Astrocyte (in vitro differentiated cells and primary cell): ENCODE measurements around the gene LRRC18.

Source experiments
- CTCF ChIP-seq: IDR thresholded peaks from 2 replicates; pipeline ENCODE4 v1.5.1; 2011; ENCODE audit warnings: low read depth, mild to moderate bottlenecking, inconsistent platforms, low read length, moderate library complexity; ENCODE audit not compliant: insufficient read depth
- EZH2 ChIP-seq: IDR thresholded peaks from 2 replicates; pipeline ENCODE4 v1.6.1; 2012; ENCODE audit warnings: mild to moderate bottlenecking, low read length, inconsistent platforms; ENCODE audit not compliant: insufficient read depth

- TF ChIP-seq EZH2: no peak
- TF ChIP-seq CTCF: no peak
These were observed 4.8 kb downstream of the LRRC18 start for GRCh38 chr10:48934672-48935501.
